Measurements from ENCODE around the gene VAV2.

- TF ChIP-seq, protein P1, sequence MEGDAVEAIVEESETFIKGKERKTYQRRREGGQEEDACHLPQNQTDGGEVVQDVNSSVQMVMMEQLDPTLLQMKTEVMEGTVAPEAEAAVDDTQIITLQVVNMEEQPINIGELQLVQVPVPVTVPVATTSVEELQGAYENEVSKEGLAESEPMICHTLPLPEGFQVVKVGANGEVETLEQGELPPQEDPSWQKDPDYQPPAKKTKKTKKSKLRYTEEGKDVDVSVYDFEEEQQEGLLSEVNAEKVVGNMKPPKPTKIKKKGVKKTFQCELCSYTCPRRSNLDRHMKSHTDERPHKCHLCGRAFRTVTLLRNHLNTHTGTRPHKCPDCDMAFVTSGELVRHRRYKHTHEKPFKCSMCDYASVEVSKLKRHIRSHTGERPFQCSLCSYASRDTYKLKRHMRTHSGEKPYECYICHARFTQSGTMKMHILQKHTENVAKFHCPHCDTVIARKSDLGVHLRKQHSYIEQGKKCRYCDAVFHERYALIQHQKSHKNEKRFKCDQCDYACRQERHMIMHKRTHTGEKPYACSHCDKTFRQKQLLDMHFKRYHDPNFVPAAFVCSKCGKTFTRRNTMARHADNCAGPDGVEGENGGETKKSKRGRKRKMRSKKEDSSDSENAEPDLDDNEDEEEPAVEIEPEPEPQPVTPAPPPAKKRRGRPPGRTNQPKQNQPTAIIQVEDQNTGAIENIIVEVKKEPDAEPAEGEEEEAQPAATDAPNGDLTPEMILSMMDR (IDR thresholded peaks at IDR 0.05) = no peak
- TF ChIP-seq POLR2A (IDR thresholded peaks at IDR 0.05) (no peak), EP300 (IDR thresholded peaks at IDR 0.05) (no peak)
These were observed 17.3 kb downstream of the VAV2 start for GRCh38 chr9:133974631-133975341.

Measured in tibial nerve (tissue), 4 donors.